ENCODE results near the gene POLR1A. TPM values are rescaled to one million over a fixed set of nuclear protein-coding genes. Genes with fewer than 3 reads are reported as not detected.

POLR1A gene
- total and polyA plus RNA-seq, 2 of the 13 experiments (the other 11 are each of a cell fraction or from before 2014, with no cell fraction given) = 7.2 to 39.9 TPM

- H3K4me1 ChIP-seq (ENCODE audit: insufficient read depth, low read length) = no peaks in the 10 kb centered on the region
- TF ChIP-seq RAD51 (IDR thresholded peaks at IDR 0.05; ENCODE audit: borderline replicate concordance) (no peak), ZBTB20 (CRISPR knock-in tag; IDR thresholded peaks at IDR 0.05; ENCODE audit: borderline replicate concordance, low read depth) (no peak), ZNF567 (CRISPR knock-in tag; IDR thresholded peaks at IDR 0.05; ENCODE audit: borderline replicate concordance) (no peak), SMYD3 (CRISPR knock-in tag; IDR thresholded peaks at IDR 0.05) (no peak), IRF2 (CRISPR knock-in tag; IDR thresholded peaks at IDR 0.05) (no peak), ZNF574 (CRISPR knock-in tag; IDR thresholded peaks at IDR 0.05) (no peak)
- no TSS peak for BruUV-seq (replicated peaks)
- 88% methylated on average over 14 of the region's 14 CpGs for WGBS (ENCODE audit: low lambda C conversion rate)
- no peak overlapping the region for H3K9ac ChIP-seq (ENCODE audit: insufficient read depth, low read depth, low read length)
- no peak for FAIRE-seq
- no peak for DNase-seq (ENCODE audit: low spot score)
- no peak overlapping the region for H3K4me3 ChIP-seq (replicated peaks in 1 of 3; ENCODE audit: insufficient read depth in 1 of 3, low read depth in 2 of 3, low read length in 3 of 3)
- H2AFZ ChIP-seq (ENCODE audit: low read length) = no peak overlapping the region
- H3K27ac ChIP-seq (ENCODE audit: extremely low read length, insufficient read depth, low read length) = no peak overlapping the region
- no peaks in the 10 kb centered on the region for H3K9me3 ChIP-seq (ENCODE audit: low read length)
- H3K36me3 ChIP-seq (replicated peaks in 1 of 2; ENCODE audit: control insufficient read depth in 1 of 2, insufficient read depth in 2 of 2, low read length in 2 of 2) = peaks cover 29 to 66% of the 10 kb centered on the region in 2 experiments
- ChIA-PET POLR2A (interaction anchor here (1.6 kb wide), 1 partner anchor 26 kb away, joined by 3 read pairs; no protein-coding TSS in a partner anchor), CTCF (ENCODE audit: low intra/inter-chr PET ratio, low total read pairs) (no interaction called here)
- H3K79me2 ChIP-seq (ENCODE audit: insufficient read depth, low read length) = no peaks in the 10 kb centered on the region
- ATAC-seq = peak; percentile 47
- no peaks in the 10 kb centered on the region for H3K27me3 ChIP-seq (ENCODE audit: control insufficient read depth in 1 of 2, insufficient read depth in 2 of 2, low read length in 2 of 2)
- H4K20me1 ChIP-seq (ENCODE audit: insufficient read depth, low read length) = peaks cover 3% of the 10 kb centered on the region; the same call in 1 of the 2 replicates
- intact Hi-C loops (cut with micrococcal nuclease; ENCODE audit: unreplicated experiment) (no loop called here), in situ Hi-C loops (cut with HindIII; ENCODE audit: extremely low pct_ligation_motif_present, low pct_unique_long_range_greater_than_20kb) (no loop called here)
- no peak overlapping the region for H3K4me2 ChIP-seq (ENCODE audit: low read depth, low read length)
Measured at GRCh38 chr2:86087936-86088850, 17.5 kb downstream of the POLR1A start.
